Stimulated activated naive CD4-positive, alpha-beta T cell (primary cell): ENCODE results near the gene MYO18B.

Experiments used
- DNase-seq, 6 experiments: peaks; one replicate each; lab custom pipeline; 2025; lab: John Stamatoyannopoulos, UW

Gene MYO18B

GRCh38 chr22:25849522-25849921, 107.5 kb downstream of the MYO18B start:
- DNase-seq, result no peak

DNA sequence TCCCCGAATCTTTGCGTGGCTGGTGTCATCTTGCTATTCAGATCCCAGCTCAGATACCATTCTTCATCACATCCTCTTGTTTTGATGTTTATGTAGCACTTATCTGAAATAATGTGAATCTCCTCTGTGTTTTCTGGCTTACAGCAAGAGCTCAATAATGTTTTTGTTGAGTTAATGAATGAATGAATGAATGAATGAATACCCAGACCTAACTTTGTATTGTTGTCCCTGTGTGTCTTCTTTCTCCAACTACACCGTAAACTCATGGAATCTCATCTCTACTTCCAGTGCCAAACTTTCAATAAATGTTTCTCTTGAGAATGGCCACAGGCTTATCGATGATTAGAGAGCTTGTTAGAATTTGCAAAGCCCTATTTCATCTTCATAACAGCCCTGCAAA, 110.2 kb downstream of the MYO18B start:
- no peak for DNase-seq

GRCh38 chr22:25853078-25853477, 111.1 kb downstream of the MYO18B start:
- DNase-seq, result no peak

DNA sequence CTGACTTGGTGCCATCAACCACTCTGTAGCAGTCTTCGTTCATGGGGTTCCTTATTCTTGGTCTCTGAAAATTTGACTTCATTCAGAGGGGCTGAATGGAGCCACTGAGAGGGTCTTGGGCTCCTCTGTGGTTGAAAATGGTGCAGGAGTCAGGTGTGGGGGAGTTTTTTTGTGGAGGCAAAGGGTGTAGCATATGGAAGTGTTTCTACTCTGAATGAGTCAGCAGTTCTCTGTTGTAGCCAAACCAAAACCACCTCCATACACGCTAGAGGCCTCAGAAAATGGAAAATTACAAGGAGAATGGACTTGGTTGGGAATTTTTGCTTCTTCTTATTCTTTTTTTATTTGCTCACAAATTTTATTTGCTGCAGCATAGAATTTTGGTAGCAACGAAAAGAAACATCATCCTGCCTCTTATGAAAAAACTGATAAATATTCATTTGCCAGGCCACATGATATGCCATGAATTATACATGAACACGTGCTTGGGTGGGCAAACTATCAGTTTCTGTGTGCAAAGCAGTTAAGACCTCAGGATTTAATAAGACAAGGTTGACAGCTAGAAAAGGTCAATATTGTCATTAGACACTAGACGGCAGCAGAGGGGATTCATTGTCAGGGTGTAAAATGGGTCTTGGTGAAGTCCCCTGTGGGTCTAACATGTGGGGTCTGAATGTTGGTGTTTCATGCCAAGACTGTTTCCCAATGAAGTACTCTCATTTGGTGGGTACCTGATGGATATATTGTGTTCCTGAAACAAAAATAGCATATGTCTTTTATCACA, 111.7 kb downstream of the MYO18B start:
- DNase-seq, result no peak

DNA sequence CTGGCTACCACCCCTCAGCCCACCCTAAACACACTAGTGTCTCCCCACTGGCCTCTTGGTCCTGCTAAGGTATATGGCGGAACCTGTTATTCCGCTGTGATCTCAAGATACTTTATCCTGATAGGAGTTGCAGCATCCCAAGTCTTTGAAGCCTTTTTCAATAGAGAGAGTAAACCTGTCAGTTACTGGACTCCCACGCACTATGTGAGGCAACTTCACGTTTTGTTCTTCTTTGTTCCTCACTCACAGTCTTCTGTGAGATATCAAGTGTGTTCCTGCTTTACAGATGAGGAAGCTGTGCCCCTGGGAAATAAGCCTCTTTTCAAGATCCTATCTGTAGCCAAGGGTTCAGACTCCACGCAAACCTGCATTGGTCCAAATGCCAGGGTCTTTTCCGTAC, 127.8 kb downstream of the MYO18B start:
- DNase-seq, result no peak

- no peak for DNase-seq
These were observed 132.3 kb downstream of the MYO18B start for GRCh38 chr22:25874327-25874726.

GRCh38 chr22:25875461-25875860, 133.5 kb downstream of the MYO18B start:
- DNase-seq, result no peak

DNA sequence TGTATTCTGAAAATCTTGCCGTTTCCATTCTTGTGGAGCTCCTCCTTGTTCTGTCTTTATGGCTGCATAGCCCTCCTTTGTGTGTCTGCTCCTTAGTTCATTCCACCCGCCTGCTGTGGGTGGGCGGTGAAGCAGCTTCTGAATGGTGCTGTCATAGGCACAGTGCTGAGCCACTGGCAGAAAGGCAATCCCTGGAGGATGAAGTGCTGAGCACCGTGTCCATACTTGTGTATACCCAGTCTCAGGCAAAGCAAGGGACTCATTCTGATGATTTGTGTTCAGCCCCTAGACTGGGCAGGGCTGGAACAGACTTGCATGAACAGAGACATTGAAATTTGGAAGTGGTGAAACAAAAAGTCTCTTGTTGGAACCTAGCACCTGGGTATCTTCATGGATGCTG, 134.9 kb downstream of the MYO18B start:
- DNase-seq, result no peak

DNA sequence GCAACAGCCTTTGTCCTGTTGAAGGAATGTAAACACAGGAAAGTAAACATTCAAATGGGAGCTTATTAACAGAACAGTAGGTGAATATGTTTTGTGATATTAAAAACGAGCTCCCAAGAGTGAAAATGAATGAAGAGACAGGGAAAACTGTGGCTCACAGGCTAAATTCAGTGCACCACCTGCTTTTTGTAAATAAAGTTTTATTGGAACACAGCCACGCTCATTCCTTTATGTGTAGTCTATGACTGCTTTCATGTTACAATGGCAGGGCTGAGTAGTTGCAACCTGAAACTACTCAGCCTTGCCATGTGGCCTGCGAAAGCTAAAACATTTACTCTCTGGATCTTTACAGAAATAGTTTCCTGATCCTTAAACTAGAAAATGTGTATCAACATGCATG, 136.9 kb downstream of the MYO18B start:
- DNase-seq, result no peak

- DNase-seq, result no peak
These were observed 138.5 kb downstream of the MYO18B start for GRCh38 chr22:25880524-25880923.

DNA sequence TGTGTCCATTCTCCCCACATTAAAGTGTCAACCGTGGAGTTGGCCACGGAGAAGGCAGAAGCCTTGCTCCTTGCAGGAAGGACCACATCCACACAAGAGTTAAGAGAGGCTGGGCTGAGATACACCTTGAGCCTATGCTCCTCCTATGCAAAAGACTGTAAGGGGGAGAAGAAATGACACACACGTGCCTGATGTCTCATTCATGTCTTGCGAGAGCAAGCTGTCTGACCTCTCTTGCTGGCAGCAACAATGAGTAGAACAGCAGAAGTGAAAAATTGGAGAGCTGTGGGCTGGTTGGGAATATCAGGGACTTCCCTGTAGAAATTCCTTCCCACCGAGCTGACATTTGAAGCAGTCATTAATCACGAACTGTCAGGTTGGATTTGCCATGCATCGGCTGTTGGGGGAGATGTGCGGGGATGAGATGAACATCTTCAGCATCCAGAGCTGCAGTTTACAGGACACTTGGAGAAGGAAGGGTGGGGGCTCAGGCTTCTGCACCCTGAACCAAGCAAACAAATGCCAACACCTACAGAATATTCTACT, 139.3 kb downstream of the MYO18B start:
- no peak for DNase-seq

- no peak for DNase-seq
These were observed 140.4 kb downstream of the MYO18B start for GRCh38 chr22:25882360-25882759.

GRCh38 chr22:25883482-25884033, 141.6 kb downstream of the MYO18B start:
- no peak for DNase-seq

GRCh38 chr22:25884121-25884520, 142.1 kb downstream of the MYO18B start:
- no peak for DNase-seq

DNA sequence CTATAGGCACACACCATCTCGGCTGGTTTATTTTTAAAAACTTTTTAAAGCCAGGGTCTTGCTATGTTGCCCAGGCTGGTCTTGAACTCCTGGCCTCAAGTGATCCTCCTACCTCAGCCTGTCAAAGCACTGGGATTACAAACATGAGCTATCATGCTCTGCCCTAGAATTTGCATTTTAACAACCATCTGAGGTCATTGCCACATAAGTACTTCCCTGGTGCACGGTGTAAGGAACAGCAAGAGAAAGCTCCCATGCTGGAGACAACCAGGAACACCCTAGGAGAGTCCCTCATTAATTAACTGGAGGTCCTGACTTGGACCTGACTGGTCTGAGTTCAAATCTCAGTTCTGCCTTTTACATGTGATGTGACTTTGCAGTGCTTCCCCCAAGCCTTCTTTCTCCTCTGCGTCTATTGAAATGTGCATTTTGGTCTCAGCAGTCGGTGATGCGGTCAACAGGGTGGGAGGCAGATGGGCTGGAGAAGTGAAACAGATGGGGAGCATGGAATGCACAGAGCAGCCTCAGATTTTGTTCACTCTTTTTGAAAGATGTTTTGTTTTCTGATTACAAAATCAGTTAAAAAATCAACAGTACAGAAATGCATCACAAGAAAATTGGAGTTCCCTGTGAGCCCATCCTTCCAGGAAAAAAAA, 146.5 kb downstream of the MYO18B start:
- no peak for DNase-seq

DNA sequence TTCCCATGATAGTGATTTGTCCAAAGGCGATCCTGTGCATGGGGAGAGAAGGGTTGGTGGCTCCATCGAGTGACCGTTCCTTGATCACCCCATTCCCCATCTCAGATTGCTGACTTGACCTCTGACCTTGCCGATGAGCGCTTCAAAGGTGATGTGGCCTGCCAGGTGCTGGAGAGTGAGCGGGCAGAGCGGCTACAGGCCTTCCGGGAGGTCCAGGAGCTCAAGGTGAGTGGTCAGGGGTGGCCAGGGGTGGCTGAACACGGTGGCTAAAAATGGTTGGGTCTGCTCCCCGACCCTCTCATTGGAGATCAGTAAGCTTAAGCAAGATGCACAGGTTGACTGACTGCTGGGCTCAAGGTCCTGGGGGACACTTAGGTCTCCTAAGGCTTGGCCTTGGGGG, 148.7 kb downstream of the MYO18B start:
- no peak for DNase-seq

- no peak for DNase-seq
These were observed 150.7 kb downstream of the MYO18B start for GRCh38 chr22:25892678-25893077.

DNA sequence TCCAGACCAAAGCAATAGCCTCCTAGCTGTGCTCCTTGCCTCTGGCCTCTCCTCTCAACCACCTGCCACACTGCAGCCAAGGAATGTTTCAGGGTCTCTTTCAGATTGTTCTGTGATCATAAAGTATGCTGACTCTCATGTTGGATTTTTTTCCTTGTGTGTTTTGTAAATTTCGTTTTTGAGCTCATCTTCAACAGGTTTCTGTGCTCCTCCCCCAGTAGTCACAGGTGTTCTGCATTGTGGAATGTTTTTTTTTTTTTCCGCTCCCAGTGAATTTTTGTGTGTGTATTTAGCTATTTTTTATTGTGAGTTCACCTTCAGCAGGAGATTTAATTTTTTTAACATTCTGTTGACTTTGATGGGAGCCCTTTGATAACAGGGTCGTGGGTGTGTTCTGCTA, 153.7 kb downstream of the MYO18B start:
- DNase-seq, result no peak

DNA sequence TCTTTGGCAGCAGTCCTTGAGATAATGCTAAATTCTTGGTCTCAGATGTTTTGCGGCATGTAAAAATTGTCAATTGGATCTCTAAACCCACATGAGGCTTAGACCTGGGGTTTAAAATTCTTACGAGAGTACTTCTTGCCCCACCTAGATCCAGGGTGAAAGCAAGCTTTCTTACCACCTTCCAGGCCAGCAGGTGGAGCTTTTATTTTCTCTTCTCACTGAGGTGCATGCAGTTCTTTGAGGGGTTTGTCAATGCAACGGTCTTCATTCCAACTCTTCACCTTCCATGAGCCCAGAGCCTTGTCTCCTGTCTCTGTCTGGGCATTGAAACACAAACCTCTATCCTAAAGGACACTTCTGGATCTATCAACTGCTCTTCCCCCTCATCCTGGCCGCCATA, 154.1 kb downstream of the MYO18B start:
- DNase-seq, result no peak

DNA sequence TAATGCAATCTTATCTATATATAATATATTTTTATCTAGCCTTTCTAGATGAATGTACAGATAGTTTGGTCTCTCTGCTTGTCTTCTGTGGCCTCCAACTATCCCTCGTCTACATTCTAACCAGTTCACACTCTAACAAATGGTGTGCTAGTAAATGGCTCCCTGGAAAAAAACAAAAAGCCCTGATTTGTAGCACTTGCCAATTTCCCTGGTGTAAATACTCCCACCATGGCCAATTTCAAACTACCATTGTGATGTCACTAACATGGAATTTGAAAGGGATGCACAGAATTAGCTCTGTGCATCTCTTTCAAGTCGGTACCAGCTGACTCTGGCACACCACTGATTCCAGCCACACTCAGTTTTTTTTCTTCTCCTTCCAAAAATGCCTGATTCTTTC, 154.6 kb downstream of the MYO18B start:
- no peak for DNase-seq

DNA sequence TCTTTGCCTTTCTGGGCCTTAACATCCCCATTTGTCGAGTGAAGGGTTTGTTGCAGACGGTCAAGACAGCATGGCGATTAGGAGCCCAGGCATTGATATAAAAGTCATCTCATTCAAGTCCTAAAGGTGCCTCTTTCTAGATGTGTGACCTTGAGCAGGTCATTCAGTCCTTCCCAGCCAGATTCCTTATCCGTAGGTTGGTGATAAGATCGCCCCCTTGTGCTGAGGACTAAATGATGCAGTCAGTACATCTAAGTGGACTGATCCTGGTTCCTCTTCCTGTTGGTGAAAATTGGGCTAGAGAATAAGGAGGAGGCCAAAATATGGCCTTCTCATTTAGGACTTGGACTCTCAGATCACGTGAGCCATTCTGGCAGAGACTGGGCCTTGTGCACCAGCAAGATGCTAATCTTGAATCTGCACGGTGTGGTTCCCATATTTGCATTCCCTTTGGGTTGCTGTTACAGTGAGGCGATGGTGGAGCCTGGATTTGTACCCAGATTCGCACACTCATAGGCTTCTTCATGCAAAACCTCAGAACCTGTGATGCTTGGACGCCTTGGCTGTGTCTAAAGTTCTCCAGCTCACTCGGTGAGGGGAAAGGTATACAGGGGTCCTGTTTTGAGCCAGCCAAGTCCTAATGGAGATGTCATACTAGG, 156.8 kb downstream of the MYO18B start:
- DNase-seq, result no peak

GRCh38 chr22:25899566-25899965, 157.6 kb downstream of the MYO18B start:
- DNase-seq, result no peak

DNA sequence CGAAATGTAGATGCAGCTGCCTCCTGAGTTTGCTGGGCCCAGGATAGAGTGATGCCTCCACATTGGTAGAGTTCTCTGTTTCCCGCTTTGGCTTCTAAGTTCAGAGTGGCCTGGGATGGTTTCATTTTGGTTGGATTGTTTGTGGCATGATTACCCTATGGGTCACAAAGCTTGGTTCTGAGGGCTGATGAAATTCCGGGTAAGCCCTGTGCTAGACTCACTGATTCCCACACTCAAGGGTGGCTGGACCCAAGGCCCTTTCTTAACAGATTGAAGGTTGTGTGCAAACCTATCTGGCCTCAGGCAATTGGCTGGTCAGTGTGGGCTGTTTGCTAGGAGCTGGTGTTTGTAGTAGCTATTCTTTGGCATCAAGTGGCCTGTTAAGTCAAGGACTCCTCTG, 158.4 kb downstream of the MYO18B start:
- no peak for DNase-seq
